SH-SY5Y (cell line): Measurements from ENCODE around the gene CFAP70.

ENCODE experiments used
- GATA2 ChIP-seq: IDR thresholded peaks from 2 replicates; pipeline ENCODE4 v1.6.1; 2011; ENCODE audit warnings: mild to moderate bottlenecking, low read depth, low read length
- GATA3 ChIP-seq: IDR thresholded peaks from 2 replicates; pipeline ENCODE4 v1.6.1; 2011; ENCODE audit warnings: low read depth, mild to moderate bottlenecking, low read length, moderate library complexity

GRCh38 chr10:73220989-73221388 lies 137.7 kb downstream of the CFAP70 start:
- TF ChIP-seq GATA2 = no peak
- no peak for TF ChIP-seq GATA3
